ENCODE results near the gene HTT. TPM values are rescaled to one million over a fixed set of nuclear protein-coding genes. Genes with fewer than 3 reads are reported as not detected.

HTT gene
- total RNA-seq, 2 experiments from 2014 or later: 56.9 to 62.6 TPM

- Histone ChIP-seq H3K27ac (ENCODE audit: low read depth in 1 of 2, low read length in 2 of 2) (no peak overlapping the region), H3K4me1 (ENCODE audit: insufficient read depth, low read length) (no peaks in the 10 kb centered on the region), H3K4me3 (ENCODE audit: low read length) (no peak overlapping the region), H3K27me3 (ENCODE audit: control insufficient read depth in 1 of 2, insufficient read depth in 2 of 2, low read length in 2 of 2) (peaks cover 0 to 3% of the 10 kb centered on the region in 2 experiments), H3K9me3 (ENCODE audit: control insufficient read depth in 1 of 2, insufficient read depth in 1 of 2, low read length in 2 of 2) (peaks cover 4 to 5% of the 10 kb centered on the region in 2 experiments), H3K36me3 (ENCODE audit: insufficient read depth, low read length) (no peaks in the 10 kb centered on the region)
- no peaks in the 10 kb centered on the region for H3K9me3 Mint-ChIP-seq
- intact Hi-C loops (cut with DNase I, micrococcal nuclease): no loop called here
- no peaks in the 10 kb centered on the region for H3K27me3 Mint-ChIP-seq
- H3K4me1 Mint-ChIP-seq (ENCODE audit: low read depth): no peaks in the 10 kb centered on the region
- CTCF ChIA-PET: no interaction called here
- POLR2A ChIA-PET: no interaction called here
- H3K27ac Mint-ChIP-seq: no peak overlapping the region
- H3K36me3 Mint-ChIP-seq (ENCODE audit: low read depth): no peaks in the 10 kb centered on the region
- TF ChIP-seq CTCF (IDR thresholded peaks at IDR 0.05): no peak
- ATAC-seq (ENCODE audit: poor library complexity) (no peak), DNase-seq (no peak)
- no peak overlapping the region for H3K4me3 Mint-ChIP-seq
Measured at GRCh38 chr4:3067473-3068001, 6.9 kb upstream of the HTT start.

GRCh38 chr4:3069661-3070199 lies 4.8 kb upstream of the HTT start:
- Histone ChIP-seq H3K27me3 (ENCODE audit: control insufficient read depth in 1 of 2, insufficient read depth in 2 of 2, low read length in 2 of 2) (no peaks in the 10 kb centered on the region), H3K4me3 (ENCODE audit: low read length) (no peak overlapping the region), H3K27ac (ENCODE audit: low read depth in 1 of 2, low read length in 2 of 2) (no peak overlapping the region), H3K9me3 (ENCODE audit: control insufficient read depth in 1 of 2, insufficient read depth in 1 of 2, low read length in 2 of 2) (peaks cover 4 to 5% of the 10 kb centered on the region in 2 experiments), H3K36me3 (ENCODE audit: insufficient read depth, low read length) (no peaks in the 10 kb centered on the region), H3K4me1 (ENCODE audit: insufficient read depth, low read length) (peaks cover 10% of the 10 kb centered on the region)
- intact Hi-C loops (cut with DNase I, micrococcal nuclease): loop anchor here in 1 of 2 experiments (2.0 to 10.0 kb wide), 8 partner anchors 223 to 1485 kb away; partner anchors contain the start of genes FAM193A, HAUS3, LETM1 and POLN
- CTCF ChIA-PET: no interaction called here
- TF ChIP-seq CTCF (IDR thresholded peaks at IDR 0.05): no peak
- DNase-seq (no peak), ATAC-seq (ENCODE audit: poor library complexity) (no peak)
- POLR2A ChIA-PET: no interaction called here
- H3K27ac Mint-ChIP-seq: no peak overlapping the region
- H3K4me3 Mint-ChIP-seq: no peak overlapping the region
- no peaks in the 10 kb centered on the region for H3K36me3 Mint-ChIP-seq (ENCODE audit: low read depth)
- H3K4me1 Mint-ChIP-seq (ENCODE audit: low read depth): no peaks in the 10 kb centered on the region
- H3K9me3 Mint-ChIP-seq: no peaks in the 10 kb centered on the region
- H3K27me3 Mint-ChIP-seq: no peaks in the 10 kb centered on the region

- Mint-ChIP-seq H3K36me3 (ENCODE audit: low read depth) (no peaks in the 10 kb centered on the region), H3K27ac (no peak overlapping the region), H3K4me1 (ENCODE audit: low read depth) (peaks cover 8% of the 10 kb centered on the region), H3K4me3 (peak overlapping the region; percentile 31), H3K27me3 (no peaks in the 10 kb centered on the region), H3K9me3 (no peaks in the 10 kb centered on the region)
- POLR2A ChIA-PET: no interaction called here
- ATAC-seq (ENCODE audit: poor library complexity) (no peak), DNase-seq (no peak)
- Histone ChIP-seq H3K27me3 (ENCODE audit: control insufficient read depth in 1 of 2, insufficient read depth in 2 of 2, low read length in 2 of 2) (no peaks in the 10 kb centered on the region), H3K36me3 (ENCODE audit: insufficient read depth, low read length) (no peaks in the 10 kb centered on the region), H3K9me3 (ENCODE audit: control insufficient read depth in 1 of 2, insufficient read depth in 1 of 2, low read length in 2 of 2) (peaks cover 4% of the 10 kb centered on the region in 2 experiments), H3K27ac (ENCODE audit: low read depth in 1 of 2, low read length in 2 of 2) (no peak overlapping the region), H3K4me3 (ENCODE audit: low read length) (no peak overlapping the region), H3K4me1 (ENCODE audit: insufficient read depth, low read length) (peaks cover 20% of the 10 kb centered on the region)
- intact Hi-C loops (cut with DNase I, micrococcal nuclease): loop anchor here in 1 of 2 experiments (2.0 to 10.0 kb wide), 8 partner anchors 221 to 1486 kb away; partner anchors contain the start of genes FAM193A, HAUS3, LETM1 and POLN
- no peak for TF ChIP-seq CTCF (IDR thresholded peaks at IDR 0.05)
- CTCF ChIA-PET: no interaction called here
Measured at GRCh38 chr4:3070709-3071500, 3.6 kb upstream of the HTT start.
